Activated naive CD8-positive, alpha-beta T cell treated with anti-CD3 and anti-CD28 coated beads, Interleukin-2, amount 10 ng/mL, durations not matched to agents 7 days and 5 days (primary cell): ENCODE measurements around the gene HYDIN. TPM values are rescaled to one million over a fixed set of nuclear protein-coding genes. Genes with fewer than 3 reads are reported as not detected.

Experiments
- ATAC-seq: fragments of 150-1000 bp; cut with Tn5 transposase; one replicate; pipeline ENCODE4 v1.10.0; 2021; ENCODE audit warnings: low read depth, moderate library complexity
- POLR2A ChIA-PET: fragments of 350-600 bp; sonication (Branson Sonifier 250); formaldehyde crosslinking; loops from one replicate; lab custom pipeline; 2021; ENCODE audit warnings: antibody characterized with exemption; lab: Charles Lee
- DNase-seq: peaks from one replicate; pipeline ENCODE4 v3.0.0; 2021
- H3K27ac Mint-ChIP-seq: one replicate; pipeline ENCODE4 v1.8.0; 2022; ENCODE audit warnings: mild to moderate bottlenecking, mixed read lengths
- H3K27me3 Mint-ChIP-seq: one replicate; pipeline ENCODE4 v1.8.0; 2022; ENCODE audit warnings: mild to moderate bottlenecking, moderate library complexity, mixed read lengths
- H3K36me3 Mint-ChIP-seq: one replicate; pipeline ENCODE4 v1.8.0; 2021; ENCODE audit warnings: mild to moderate bottlenecking, mixed read lengths
- H3K4me1 Mint-ChIP-seq: one replicate; pipeline ENCODE4 v1.8.0; 2021; ENCODE audit warnings: mixed read lengths
- H3K4me3 Mint-ChIP-seq: one replicate; pipeline ENCODE4 v1.8.0; 2022; ENCODE audit warnings: mild to moderate bottlenecking, moderate library complexity, mixed read lengths
- H3K9me3 Mint-ChIP-seq: one replicate; pipeline ENCODE4 v1.8.0; 2021; ENCODE audit warnings: mixed read lengths
- total RNA-seq, 2 experiments: library from RNA; stranded (reverse); gene quantifications; one replicate each; pipeline ENCODE4 v1.2.3, GENCODE V29; 2021

HYDIN gene
- not detected for total RNA-seq

GRCh38 chr16:71230122-71230845 lies at the start of gene HYDIN:
TSS of gene HYDIN (minus strand) at chr16:71230722. CDS start at chr16:71186895, 43,827 bp downstream.
- ATAC-seq = no peak
- no peak within 1 kb of the TSS for H3K27ac Mint-ChIP-seq
- no peaks in the 10 kb centered on the region for H3K36me3 Mint-ChIP-seq
- DNase-seq = no peak
- POLR2A ChIA-PET = no interaction called here
- peaks cover 24% of the 10 kb centered on the region for H3K9me3 Mint-ChIP-seq
- no peak within 1 kb of the TSS for H3K4me3 Mint-ChIP-seq
- H3K4me1 Mint-ChIP-seq = no peaks in the 10 kb centered on the region
- peaks cover 17% of the 10 kb centered on the region for H3K27me3 Mint-ChIP-seq

GRCh38 chr16:71276589-71277334 lies 46.2 kb upstream of the HYDIN start:
- Mint-ChIP-seq H3K27me3 (no peaks in the 10 kb centered on the region), H3K4me1 (no peaks in the 10 kb centered on the region), H3K4me3 (no peak overlapping the region), H3K27ac (no peak overlapping the region), H3K9me3 (peaks cover 1% of the 10 kb centered on the region), H3K36me3 (peaks cover 3% of the 10 kb centered on the region)
- DNase-seq = no peak
- POLR2A ChIA-PET = no interaction called here
- no peak for ATAC-seq

GRCh38 chr16:71273384-71273783 lies 42.9 kb upstream of the HYDIN start:
- Mint-ChIP-seq H3K36me3 (no peaks in the 10 kb centered on the region), H3K4me3 (no peak overlapping the region), H3K9me3 (peaks cover 1% of the 10 kb centered on the region), H3K4me1 (no peaks in the 10 kb centered on the region), H3K27me3 (peaks cover 16% of the 10 kb centered on the region), H3K27ac (no peak overlapping the region)
- POLR2A ChIA-PET = no interaction called here
- DNase-seq = no peak
- ATAC-seq = no peak

GRCh38 chr16:71264299-71264698 lies 33.8 kb upstream of the HYDIN start:
- ATAC-seq = no peak
- Mint-ChIP-seq H3K9me3 (no peaks in the 10 kb centered on the region), H3K36me3 (no peaks in the 10 kb centered on the region), H3K27me3 (peaks cover 21% of the 10 kb centered on the region), H3K27ac (no peak overlapping the region), H3K4me3 (no peak overlapping the region), H3K4me1 (no peaks in the 10 kb centered on the region)
- DNase-seq = no peak
- POLR2A ChIA-PET = no interaction called here

GRCh38 chr16:71263582-71263981 lies 33.1 kb upstream of the HYDIN start:
- H3K27me3 Mint-ChIP-seq = peaks cover 22% of the 10 kb centered on the region

GRCh38 chr16:71262391-71262790 lies 31.9 kb upstream of the HYDIN start:
- H3K9me3 Mint-ChIP-seq = no peaks in the 10 kb centered on the region
- no peaks in the 10 kb centered on the region for H3K36me3 Mint-ChIP-seq
- POLR2A ChIA-PET = no interaction called here
- no peak overlapping the region for H3K27ac Mint-ChIP-seq
- ATAC-seq (no peak), DNase-seq (no peak)
- H3K4me1 Mint-ChIP-seq = no peaks in the 10 kb centered on the region
- H3K27me3 Mint-ChIP-seq = peaks cover 24% of the 10 kb centered on the region
- H3K4me3 Mint-ChIP-seq = no peak overlapping the region

More at GRCh38 chr16:71263582-71263981, 33.1 kb upstream of the HYDIN start:
- Mint-ChIP-seq H3K36me3 (no peaks in the 10 kb centered on the region), H3K4me1 (no peaks in the 10 kb centered on the region), H3K27ac (no peak overlapping the region), H3K4me3 (no peak overlapping the region), H3K9me3 (no peaks in the 10 kb centered on the region)
- POLR2A ChIA-PET = no interaction called here
- ATAC-seq (no peak), DNase-seq (no peak)

- DNase-seq (no peak), ATAC-seq (no peak)
- no peaks in the 10 kb centered on the region for H3K9me3 Mint-ChIP-seq
- no peak overlapping the region for H3K27ac Mint-ChIP-seq
- no peak overlapping the region for H3K4me3 Mint-ChIP-seq
- H3K36me3 Mint-ChIP-seq = no peaks in the 10 kb centered on the region
- peaks cover 20% of the 10 kb centered on the region for H3K27me3 Mint-ChIP-seq
- no peaks in the 10 kb centered on the region for H3K4me1 Mint-ChIP-seq
- POLR2A ChIA-PET = no interaction called here
These were observed 30.5 kb upstream of the HYDIN start for GRCh38 chr16:71260995-71261394.

GRCh38 chr16:71259086-71259485 lies 28.6 kb upstream of the HYDIN start:
- Mint-ChIP-seq H3K27ac (no peak overlapping the region), H3K9me3 (no peaks in the 10 kb centered on the region), H3K4me1 (no peaks in the 10 kb centered on the region), H3K27me3 (peaks cover 16% of the 10 kb centered on the region), H3K36me3 (no peaks in the 10 kb centered on the region), H3K4me3 (no peak overlapping the region)
- POLR2A ChIA-PET = no interaction called here
- ATAC-seq (no peak), DNase-seq (no peak)

- Mint-ChIP-seq H3K27me3 (peaks cover 16% of the 10 kb centered on the region), H3K36me3 (no peaks in the 10 kb centered on the region), H3K4me3 (no peak overlapping the region), H3K4me1 (no peaks in the 10 kb centered on the region), H3K9me3 (no peaks in the 10 kb centered on the region), H3K27ac (no peak overlapping the region)
- POLR2A ChIA-PET = no interaction called here
- no peak for DNase-seq
- no peak for ATAC-seq
These were observed 27.9 kb upstream of the HYDIN start for GRCh38 chr16:71258372-71258771.

- DNase-seq (no peak), ATAC-seq (no peak)
- Mint-ChIP-seq H3K4me1 (no peaks in the 10 kb centered on the region), H3K4me3 (no peak overlapping the region), H3K9me3 (no peaks in the 10 kb centered on the region), H3K36me3 (no peaks in the 10 kb centered on the region), H3K27me3 (peaks cover 16% of the 10 kb centered on the region), H3K27ac (no peak overlapping the region)
- POLR2A ChIA-PET = no interaction called here
These were observed 27.2 kb upstream of the HYDIN start for GRCh38 chr16:71257768-71258167.

- H3K4me3 Mint-ChIP-seq = no peak overlapping the region
- H3K4me1 Mint-ChIP-seq = no peaks in the 10 kb centered on the region
- POLR2A ChIA-PET = no interaction called here
- H3K36me3 Mint-ChIP-seq = no peaks in the 10 kb centered on the region
- DNase-seq (no peak), ATAC-seq (no peak)
- no peak overlapping the region for H3K27ac Mint-ChIP-seq
- H3K27me3 Mint-ChIP-seq = peaks cover 10% of the 10 kb centered on the region
- H3K9me3 Mint-ChIP-seq = no peaks in the 10 kb centered on the region
These were observed 25.2 kb upstream of the HYDIN start for GRCh38 chr16:71255721-71256120.

GRCh38 chr16:71254832-71255525 lies 24.5 kb upstream of the HYDIN start:
- POLR2A ChIA-PET = no interaction called here
- ATAC-seq = no peak
- no peak overlapping the region for H3K27ac Mint-ChIP-seq
- no peaks in the 10 kb centered on the region for H3K4me1 Mint-ChIP-seq
- no peaks in the 10 kb centered on the region for H3K9me3 Mint-ChIP-seq
- no peak for DNase-seq
- peaks cover 10% of the 10 kb centered on the region for H3K27me3 Mint-ChIP-seq
- H3K36me3 Mint-ChIP-seq = no peaks in the 10 kb centered on the region
- no peak overlapping the region for H3K4me3 Mint-ChIP-seq

- H3K4me1 Mint-ChIP-seq = no peaks in the 10 kb centered on the region
- no peak overlapping the region for H3K27ac Mint-ChIP-seq
- DNase-seq = no peak
- H3K9me3 Mint-ChIP-seq = no peaks in the 10 kb centered on the region
- H3K36me3 Mint-ChIP-seq = no peaks in the 10 kb centered on the region
- peaks cover 4% of the 10 kb centered on the region for H3K27me3 Mint-ChIP-seq
- POLR2A ChIA-PET = no interaction called here
- no peak for ATAC-seq
- H3K4me3 Mint-ChIP-seq = no peak overlapping the region
These were observed 20.1 kb upstream of the HYDIN start for GRCh38 chr16:71250461-71251235.
